ENCODE data around the gene NHS.

Gene NHS

DNA sequence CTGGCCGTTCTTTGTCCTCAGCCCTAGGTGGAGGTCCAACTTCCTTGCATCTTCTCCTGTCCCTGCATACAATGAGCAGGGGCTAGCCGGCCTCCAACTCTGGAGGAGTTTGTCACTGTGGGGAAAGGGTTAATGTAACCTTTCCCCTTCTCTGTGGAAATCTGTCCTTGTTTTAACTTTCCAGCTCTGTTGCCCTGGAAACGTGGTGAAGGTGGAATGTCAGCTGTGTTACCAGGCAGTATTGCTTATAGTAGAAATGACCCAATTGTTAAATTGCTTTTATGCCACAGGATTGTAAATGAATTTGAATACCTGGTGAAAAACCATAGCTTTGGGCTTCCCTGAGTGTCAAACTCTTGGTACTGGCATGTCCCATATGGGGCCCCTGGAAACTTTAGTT is 230.7 kb downstream of the NHS start:
- in situ Hi-C loops (cut with MboI; ENCODE audit: low sequenced_read_pairs, unreplicated experiment), result no loop called here
- DNase-seq (ENCODE audit: low spot score), result no peak
- TF ChIP-seq CTCF (IDR thresholded peaks at IDR 0.05; ENCODE audit: borderline replicate concordance, control extremely low read depth, extremely low read depth, insufficient read depth, missing control alignments), result no peak

DNA sequence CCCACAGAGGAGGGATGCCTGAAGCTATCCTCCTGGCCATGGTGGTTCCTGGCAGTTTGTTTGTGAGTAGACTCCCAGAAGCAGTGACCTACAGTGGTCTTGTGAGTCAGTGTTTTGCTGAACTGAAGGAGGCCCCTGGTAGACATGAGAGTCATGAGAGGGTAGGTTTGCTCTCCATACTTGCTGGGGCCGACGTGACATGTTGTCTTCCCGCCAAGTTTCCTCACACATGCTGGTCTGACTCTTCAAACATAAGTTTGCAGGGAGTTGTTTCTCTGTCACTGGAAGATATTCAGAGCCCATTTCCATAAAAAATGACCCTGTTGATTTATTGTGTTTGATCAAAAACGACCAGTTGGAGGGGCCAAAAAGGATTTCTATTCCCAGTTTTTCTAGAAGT is 231.2 kb downstream of the NHS start:
- in situ Hi-C loops (cut with MboI; ENCODE audit: low sequenced_read_pairs, unreplicated experiment), result no loop called here
- no peak for DNase-seq (ENCODE audit: low spot score)
- no peak for TF ChIP-seq CTCF (IDR thresholded peaks at IDR 0.05; ENCODE audit: borderline replicate concordance, control extremely low read depth, extremely low read depth, insufficient read depth, missing control alignments)

GRCh38 chrX:17608888-17609287 is 233.9 kb downstream of the NHS start:
- in situ Hi-C loops (cut with MboI; ENCODE audit: low sequenced_read_pairs, unreplicated experiment), result no loop called here
- TF ChIP-seq CTCF (IDR thresholded peaks at IDR 0.05; ENCODE audit: borderline replicate concordance, control extremely low read depth, extremely low read depth, insufficient read depth, missing control alignments), result no peak
- no peak for DNase-seq (ENCODE audit: low spot score)

DNA sequence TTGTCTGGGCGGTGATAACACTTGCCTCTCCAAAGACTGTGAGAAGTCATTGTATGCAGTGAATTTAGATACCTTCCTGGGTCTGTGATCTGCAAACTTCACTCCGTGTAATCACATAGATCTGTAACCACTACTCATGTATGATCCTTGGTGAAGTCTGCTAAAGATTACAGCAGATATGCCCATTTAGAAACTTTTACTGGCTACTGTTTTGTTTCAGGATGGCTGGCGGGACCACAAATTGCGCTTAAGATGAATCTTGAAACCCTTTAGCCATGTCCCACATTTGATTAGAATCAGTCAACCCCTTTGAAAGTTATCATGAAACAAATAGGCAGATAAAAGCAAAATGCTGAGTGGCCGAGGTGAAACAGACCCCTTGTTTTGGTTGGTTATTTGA is 235.8 kb downstream of the NHS start:
- in situ Hi-C loops (cut with MboI; ENCODE audit: low sequenced_read_pairs, unreplicated experiment), result no loop called here
- TF ChIP-seq CTCF (IDR thresholded peaks at IDR 0.05; ENCODE audit: borderline replicate concordance, control extremely low read depth, extremely low read depth, insufficient read depth, missing control alignments), result no peak

GRCh38 chrX:17613979-17614588 is 239.1 kb downstream of the NHS start:
- TF ChIP-seq CTCF (IDR thresholded peaks at IDR 0.05; ENCODE audit: borderline replicate concordance, control extremely low read depth, extremely low read depth, insufficient read depth, missing control alignments), result no peak
- DNase-seq (ENCODE audit: low spot score), result no peak
- in situ Hi-C loops (cut with MboI; ENCODE audit: low sequenced_read_pairs, unreplicated experiment), result no loop called here

More for the DNA sequence above, 235.8 kb downstream of the NHS start:
- DNase-seq (ENCODE audit: low spot score), result no peak

DNA sequence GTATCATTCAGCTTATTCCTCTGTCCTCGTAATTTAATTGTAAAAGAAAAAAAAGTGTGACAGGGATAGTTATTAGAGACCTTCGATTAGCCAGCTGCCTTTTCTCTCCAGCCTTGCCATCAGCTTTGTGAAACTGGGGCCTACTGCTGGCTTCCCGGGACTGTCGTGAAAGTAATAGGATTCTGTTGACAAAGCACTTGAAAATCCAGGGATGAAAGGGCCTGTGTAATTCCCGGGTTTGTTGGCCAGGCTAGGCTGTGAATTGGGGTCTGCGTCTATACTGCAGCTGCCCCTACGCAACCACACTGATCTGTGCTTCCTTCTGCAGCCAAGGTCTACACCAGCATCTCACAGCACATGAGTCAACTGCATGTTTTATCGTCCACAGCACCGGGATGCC is 241.9 kb downstream of the NHS start:
- DNase-seq (ENCODE audit: low spot score), result no peak
- in situ Hi-C loops (cut with MboI; ENCODE audit: low sequenced_read_pairs, unreplicated experiment), result no loop called here
- no peak for TF ChIP-seq CTCF (IDR thresholded peaks at IDR 0.05; ENCODE audit: borderline replicate concordance, control extremely low read depth, extremely low read depth, insufficient read depth, missing control alignments)

Measured in GM13976 (cell line).